GM19025 (cell line): Measurements from ENCODE around the gene RINL.
"Not testable (repeated sequence)": the region's sequence is repeated elsewhere in the genome, so short reads cannot be mapped to it uniquely, and the experiment has no call there.

Experiments used
- ATAC-seq: cut with Tn5 transposase; IDR thresholded peaks from one replicate; pipeline ENCODE4 v1.9.1; 2021; ENCODE audit warnings: mild to moderate bottlenecking, low read depth, moderate library complexity; ENCODE audit not compliant: unreplicated experiment

RINL gene

DNA sequence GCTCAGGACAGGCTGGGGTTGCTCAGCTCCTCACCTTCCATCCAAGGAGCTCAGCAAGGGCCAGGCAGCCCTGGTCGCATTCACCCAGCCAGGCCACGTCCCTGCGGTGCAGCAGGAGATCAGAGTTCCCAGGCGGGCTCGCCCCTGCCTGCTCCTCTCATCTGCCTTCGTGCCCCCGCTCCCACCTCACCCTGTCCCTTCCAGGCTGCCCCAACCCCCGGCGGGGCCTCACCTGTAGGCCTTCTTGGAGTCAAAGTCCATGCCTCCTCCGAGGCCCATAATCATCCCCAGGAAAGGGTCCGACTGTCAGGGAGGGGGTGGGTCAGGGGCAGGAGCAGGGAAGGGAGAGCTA lies 1.3 kb upstream of the RINL start:
- no peak for ATAC-seq

DNA sequence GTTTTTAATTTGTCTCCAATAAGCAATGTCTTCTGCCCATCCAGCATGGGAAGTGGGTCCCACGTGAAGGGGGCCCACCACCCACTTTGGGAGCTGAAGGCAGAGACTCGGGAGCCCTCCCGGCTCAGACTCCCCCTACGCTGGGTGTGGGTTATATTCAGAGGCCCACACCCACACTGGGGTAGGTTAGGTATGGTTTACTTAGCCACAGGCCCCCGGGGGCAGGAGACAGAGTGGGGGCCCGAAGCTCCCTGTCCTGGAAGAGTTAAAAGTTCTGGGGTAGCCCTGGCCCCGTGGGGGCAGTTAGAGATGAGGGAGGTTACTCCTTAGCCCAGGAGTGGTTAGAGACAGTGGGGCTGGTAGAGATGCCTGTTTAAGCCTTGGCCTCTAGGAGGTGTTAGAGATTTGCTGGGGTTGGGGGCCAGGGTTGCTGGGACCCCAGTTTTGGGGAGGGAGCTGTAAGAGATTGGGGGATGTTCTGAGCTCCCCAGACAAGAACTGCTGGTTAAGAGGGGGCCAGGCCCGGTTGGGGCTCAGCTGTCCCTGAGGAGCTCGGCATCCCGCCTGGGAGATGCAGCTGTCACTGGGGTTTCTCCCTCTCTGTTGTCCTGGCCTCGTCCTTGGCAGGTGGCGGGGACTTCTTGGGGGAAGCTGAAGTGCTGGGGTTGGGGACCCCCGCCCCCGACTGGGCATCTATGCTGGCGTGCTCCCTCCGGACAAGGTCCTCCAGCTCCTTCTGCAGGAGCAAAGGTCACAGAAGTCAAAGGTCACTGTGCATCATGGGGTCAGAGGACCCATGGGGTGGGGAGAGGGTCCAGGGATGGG lies 712 bp upstream of the RINL start:
- ATAC-seq, result no peak

DNA sequence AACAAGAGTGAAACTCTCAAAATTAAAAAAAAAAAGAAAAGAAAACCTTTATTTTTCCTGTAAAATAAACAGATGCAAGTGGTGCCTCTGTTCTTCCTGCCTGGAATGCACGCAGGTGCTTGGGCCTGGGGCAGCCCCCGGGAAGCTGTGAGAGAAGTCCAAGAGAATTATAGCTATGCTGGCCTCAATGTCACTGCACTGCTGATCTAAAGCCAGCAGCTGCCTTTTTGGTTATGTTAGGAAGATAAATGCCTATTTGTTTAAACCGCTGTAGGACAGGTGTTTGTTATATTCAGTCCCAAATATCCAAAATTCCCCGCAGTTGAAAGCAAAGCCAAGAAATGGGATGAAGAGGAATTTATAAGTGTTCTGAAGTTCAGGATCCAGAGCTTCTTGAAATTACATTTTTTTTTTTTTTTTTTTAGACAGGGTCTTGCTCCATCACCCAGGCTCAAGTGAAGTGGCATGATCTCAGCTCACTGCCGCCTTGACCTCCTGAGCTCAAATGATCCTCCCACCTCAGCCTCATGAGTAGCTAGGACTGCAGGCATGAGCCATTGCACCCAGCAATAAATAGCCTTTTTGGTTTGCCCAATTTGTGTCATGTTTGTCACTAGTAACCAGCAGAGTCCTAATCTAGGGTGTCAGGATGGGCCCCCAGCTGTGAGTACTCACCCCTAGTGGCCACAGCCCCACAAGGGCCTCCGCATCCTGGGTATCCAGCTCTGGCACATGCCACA lies 2.2 kb downstream of the RINL start:
- ATAC-seq, result no peak

DNA sequence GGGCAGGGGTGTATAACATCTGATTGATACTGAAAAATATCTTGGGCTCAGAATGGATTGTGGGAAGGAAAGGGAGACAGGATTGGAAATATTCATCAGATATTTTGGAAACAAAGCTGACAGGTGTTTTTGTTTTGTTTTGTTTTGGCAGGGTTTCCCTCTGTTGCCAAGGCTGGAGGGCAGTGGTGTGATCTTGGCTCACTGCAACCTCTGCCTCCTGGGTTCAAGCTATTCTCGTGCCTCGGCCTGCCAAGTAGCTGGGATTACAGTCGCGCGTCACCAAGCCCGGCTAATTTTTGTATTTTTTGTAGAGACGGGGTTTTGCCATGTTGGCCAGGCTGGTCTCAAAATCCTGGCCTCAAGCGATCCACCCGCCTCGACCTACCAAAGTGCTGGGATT lies 4.7 kb downstream of the RINL start:
- not testable (repeated sequence) for ATAC-seq

DNA sequence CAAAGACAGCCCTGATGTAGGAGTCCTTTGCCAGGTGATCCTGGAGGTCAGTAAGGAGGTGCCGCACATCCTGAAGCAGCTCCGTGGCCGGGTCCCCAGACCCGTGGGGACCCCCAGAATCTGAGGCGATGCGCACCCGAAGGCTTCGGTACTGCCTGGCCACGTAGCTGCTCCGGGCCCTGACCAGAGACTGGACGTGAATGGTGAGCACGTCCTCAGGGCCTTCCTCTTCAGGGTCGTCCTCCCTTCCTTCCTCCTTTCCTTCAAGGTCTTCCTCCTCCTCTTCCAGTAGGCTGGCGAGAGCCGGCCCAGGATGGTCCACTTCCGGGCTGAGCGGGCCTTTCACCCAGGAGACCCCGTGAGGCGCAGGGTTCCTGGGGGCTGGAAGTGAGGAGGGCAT lies 7.5 kb downstream of the RINL start:
- ATAC-seq, result no peak

DNA sequence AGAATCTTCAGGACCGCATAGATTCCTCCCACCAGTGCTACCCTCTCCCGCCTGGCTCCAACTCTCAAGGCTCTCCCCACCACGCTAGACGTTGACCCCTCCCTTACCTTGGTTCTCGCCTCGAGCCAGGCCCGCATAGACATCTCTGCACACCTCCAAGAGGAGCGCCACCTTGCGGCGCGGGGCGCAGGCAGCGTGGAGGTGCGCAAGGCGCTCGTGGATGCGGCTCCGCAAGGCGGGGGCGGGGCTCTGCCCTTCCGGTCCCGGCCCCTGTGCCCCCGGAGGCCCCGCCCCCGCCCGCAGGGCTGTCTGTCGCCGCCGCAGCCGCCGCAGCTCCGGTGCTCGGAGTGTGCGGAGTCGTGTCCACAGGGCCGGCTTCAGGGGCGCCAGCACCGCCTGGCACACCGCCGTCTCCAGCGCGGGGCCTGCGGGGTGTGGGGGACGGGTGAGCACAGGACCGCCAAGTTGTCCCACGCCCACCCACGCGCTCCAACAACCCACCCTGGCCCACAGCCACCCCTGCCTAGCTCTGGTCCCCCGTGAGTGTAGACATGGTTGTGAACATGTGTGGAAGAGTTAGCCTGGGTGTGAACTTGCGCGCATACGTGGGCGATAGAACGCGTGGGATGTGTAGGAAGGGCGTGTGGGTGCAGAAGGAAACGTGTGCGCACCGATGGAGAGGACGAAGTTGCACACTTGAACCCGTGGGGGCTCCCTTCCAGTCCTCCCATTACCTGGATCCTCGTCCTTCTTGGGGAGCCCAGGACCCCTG lies 8.1 kb downstream of the RINL start:
- peak; percentile 72 for ATAC-seq

DNA sequence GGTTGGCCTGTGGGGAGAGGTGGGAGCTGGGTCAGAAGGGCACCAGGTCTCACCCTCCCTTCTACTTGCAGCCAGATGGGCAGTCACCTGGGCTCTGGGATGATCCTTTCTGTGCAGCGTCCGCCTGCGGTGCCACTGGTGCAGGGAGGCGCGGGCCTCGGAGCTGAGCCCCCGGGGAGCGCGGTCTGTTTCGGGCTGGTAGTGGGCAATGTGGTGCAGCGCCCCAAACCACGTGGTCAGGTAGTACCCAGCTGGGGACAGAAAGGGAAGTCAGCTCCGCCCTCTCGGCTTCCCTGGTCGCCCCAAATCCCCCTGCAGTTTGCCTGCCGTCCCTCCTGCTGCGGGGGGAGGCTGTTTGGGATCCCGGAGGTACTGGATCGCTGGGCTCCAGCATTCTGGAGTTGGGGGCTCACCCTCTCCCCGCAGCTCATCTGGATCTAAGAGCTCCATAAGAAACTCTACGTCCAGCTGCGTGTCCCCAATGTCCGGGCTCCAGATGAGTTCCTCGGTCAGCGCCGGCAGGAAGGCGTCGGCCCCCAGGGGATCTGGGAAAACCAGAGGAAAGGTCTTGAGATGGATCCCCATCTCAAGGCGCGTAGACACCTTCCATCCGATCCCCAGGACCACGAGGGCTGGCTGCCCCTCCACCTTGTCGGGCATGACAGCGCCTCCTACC lies 8.8 kb downstream of the RINL start:
- ATAC-seq, result no peak

DNA sequence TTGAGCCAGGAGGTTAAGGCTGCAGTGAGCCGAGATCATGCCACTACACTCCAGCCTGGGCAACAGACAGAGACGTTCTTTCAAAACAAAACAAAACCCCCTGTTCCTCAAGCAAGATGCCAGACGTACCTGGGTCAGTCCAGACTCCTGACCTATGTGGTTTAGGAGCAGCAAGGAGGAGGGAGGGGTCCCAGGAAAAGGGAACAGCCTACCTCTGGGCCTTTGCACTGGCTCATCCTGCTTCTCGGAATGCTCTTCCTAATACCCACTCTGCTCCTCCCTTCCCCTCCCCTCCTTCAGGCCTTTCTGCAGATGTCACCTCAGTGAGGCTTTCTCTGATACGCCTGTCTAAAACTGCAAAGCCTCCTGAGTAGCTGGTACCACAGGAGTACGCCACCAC lies 9.5 kb downstream of the RINL start:
- ATAC-seq, result no peak

DNA sequence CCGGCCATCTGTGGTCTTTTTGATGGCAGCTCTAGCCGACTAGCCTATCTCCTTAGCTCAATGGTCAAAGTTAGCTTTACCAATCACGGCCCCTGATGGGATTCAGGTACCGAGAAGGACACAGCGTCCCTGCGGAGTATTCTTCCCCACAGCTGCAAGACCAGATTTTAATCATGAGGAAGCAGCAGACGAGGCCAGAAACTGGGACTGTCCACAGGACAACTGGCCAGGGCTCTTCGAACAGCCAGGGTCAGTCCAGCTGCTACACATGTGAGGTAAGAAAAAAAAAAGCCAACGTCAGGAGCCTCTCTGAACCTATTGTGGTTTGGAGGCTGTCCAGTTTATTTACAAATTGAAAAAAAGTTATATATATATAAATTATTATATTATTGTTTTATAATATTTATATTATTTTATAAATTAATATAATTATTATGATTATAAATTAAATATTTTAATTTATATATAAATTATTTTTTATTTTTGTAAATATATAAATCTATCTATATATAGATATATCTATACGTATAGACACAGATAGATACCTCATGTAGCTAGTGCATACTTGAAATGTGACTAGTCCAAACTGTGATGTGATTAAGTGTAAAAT lies 10.8 kb downstream of the RINL start:
- no peak for ATAC-seq

DNA sequence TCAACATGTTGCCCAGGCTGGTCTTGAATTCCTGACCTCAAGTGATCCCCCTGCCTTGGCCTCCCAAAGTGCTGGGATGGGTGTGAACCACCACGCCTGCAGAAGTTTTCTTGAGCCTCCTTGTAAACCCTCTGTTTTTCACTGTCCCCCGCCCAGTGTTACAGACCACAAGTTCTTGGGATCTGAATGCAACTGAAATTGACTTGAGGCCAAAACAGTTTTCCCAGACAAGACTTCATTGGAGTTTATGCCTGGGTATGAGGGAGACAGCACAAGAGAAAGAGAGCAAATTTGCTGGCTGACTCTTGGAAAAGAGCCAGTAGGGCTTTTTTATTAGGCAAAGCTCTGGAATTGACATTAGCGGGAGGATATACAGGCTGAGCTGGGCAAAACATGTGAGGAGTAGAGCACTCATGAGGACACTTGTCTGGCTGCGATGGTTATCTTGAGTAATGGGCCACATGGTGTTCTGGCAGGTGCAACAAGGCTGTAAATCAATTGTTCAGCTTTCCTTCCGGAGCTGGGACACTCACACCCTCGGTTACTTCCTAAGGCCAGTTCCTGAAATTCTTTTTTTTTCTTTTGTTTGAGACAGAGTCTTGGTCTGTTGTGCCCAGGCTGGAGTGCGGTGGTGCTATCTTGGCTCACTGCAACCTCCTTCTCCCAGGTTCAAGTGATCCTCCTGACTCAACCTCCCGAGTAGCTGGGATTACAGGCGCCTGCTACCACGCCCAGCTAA lies 15.6 kb downstream of the RINL start:
- no peak for ATAC-seq

DNA sequence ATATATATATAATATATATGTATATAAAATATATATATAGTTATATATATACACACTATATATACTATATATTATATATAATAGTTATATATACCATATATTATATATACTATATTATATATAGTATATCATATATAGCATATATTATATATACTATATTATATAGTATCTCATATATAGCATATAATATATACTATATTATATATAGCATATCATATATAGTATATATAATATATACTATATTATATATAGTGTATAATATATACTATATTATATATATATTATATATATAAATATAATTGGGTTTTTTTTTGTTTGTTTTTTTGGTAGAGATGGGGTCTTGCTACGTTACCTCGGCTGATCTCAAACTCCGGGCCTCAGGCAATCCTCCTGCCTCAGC lies 16.7 kb downstream of the RINL start:
- ATAC-seq, result no peak

DNA sequence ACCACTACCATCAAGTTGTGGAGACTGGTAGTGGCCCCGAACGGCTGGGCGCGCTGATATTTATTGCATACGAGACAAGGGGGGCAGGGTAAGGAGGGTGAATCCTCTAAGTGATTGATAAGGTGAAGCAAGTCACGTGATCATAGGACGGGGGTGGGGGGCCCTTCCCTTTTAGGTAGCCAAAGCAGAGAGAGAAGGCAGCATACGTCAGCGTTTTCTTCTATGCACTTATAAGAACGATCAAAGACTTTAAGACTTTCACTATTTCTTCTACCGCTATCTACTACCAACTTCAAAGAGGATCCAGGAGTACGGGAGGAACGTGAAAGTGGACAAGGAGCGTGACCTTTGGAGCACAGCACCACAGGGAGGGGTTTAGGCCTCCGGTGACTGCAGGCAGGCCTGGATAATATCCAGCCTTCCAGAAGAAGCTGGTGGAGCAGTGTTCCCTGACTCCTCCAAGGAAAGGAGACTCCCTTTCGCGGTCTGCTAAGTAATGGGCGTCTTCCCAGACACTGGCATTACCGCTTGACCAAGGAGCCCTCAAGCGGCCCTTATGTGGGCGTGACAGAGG lies 18.4 kb downstream of the RINL start:
- not testable (repeated sequence) for ATAC-seq

DNA sequence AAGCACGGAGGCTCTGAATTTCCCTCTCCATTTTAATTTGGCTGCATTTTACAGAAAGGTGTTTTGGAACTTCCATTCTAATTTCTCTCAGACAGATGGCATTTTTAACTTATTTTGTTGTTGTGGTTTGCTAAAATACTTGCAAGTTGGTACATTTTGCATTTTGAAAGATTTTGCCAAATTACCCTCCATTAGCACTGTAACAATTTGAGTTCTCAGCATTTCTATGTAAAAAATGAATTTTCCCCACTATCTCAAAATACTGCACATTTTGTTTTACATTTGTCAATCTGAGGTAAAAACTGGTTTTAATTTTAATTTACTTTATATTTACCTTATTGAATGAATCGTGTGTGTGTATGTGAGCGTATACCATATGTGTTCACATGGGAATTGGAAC lies 21.3 kb downstream of the RINL start:
- ATAC-seq, result no peak

DNA sequence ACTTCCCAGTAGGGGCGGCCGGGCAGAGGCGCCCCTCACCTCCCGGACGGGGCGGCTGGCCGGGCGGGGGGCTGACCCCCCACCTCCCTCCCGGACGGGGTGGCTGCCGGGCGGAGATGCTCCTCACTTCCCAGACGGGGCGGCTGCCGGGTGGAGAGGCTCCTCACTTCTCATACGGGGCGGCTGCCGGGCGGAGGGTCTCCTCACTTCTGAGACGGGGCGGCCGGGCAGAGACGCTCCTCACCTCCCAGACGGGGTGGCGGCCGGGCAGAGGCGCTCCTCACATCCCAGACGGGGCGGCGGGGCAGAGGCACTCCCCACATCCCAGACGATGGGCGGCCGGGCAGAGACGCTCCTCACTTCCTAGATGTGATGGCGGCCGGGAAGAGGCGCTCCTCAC lies 22.3 kb downstream of the RINL start:
- ATAC-seq, result not testable (repeated sequence)

DNA sequence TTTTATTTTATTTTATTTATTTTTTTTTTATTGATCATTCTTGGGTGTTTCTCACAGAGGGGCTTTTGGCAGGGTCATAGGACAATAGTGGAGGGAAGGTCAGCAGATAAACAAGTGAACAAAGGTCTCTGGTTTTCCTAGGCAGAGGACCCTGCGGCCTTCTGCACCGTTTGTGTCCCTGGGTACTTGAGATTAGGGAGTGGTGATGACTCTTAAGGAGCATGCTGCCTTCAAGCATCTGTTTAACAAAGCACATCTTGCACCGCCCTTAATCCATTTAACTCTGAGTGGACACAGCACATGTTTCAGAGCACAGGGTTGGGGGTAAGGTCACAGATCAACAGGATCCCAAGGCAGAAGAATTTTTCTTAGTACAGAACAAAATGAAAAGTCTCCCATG lies 23.1 kb downstream of the RINL start:
- not testable (repeated sequence) for ATAC-seq

DNA sequence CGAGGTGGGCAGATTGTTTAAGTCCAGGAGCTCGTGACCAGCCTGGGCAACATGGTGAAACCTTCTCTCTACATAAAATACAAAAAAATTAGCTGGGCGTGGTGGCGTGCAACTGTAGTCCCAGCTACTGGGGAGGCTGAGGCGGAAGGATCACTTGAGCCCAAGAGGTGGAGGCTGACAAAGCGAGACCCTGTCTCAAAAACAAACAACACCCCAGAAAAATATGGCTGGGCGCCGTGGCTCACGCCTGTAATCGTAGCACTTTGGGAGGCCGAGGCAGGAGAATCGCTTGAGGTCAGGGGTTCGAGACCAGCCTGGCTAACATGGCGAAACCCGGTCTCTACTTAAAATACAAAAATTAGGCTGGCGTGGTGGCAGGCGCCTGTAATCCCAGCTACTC lies 24.9 kb downstream of the RINL start:
- no peak for ATAC-seq

DNA sequence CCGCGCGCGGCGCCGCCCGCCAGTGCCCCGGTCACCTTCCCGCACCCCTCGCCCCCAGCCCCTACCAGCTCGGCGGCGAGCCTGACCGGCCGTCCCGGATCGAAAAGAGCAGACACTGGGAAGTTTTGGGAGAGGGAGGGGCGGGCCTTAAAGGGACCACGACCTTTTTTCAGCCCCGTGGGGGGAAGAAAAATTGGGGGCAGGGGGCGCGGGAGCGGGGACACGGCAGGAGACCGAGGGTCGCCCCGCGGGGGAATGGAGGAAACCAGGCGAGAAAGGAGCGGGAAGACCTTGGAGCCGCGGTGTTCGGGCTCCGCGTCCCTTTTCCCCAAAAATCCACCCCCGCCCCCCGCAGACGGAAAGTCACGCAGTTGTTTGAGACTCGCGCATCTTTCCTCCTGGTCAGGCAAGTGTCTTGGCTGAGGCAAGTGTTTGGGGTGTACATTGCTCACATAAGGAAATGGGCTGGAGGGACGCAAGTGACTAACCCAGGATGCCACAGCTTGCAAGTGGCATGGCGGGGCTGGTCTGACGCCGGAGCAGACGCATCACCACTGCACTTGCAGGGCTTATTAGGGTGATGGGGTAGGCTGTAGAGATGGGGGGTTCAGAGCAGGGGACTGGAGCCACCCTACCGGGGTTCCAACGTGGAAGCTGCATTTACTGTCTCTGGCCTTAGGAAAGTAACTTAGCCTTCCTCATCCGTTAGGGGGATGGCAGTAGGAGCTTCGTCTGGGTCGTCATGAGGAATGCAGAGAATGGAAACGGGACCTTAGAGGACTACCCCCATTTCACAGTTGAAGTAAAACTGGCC lies 25.6 kb downstream of the RINL start:
- ATAC-seq, result no peak

DNA sequence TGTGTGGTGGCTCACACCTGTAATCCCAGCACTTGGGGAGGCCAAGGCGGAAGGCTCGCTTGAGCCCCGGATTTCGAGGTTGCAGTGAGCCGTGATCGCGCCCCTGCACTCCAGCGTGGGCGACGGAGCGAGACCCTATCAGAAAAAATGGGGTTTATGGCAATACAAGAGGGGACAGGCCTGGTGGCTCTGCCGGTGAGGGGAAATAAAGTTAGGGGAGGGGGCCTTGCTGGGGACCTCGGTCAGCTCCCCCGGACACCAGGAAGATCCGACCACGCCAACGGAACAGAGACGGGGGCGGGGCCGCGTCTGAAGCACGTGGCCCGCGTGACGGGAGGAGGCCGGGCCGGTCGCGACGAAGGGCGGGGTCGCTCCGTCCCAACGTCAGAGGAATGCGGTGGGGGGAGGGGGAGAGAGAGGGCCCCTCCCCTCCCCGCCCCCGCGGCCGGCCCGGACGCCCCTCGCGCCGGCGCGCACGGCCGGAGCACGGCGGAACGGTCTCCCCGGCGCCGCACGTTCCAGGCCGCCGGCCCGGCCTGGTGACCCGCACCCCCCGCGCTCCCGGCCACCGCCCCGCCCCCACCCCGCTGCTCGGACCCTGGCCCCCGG lies 26.3 kb downstream of the RINL start:
- peak; percentile 15 for ATAC-seq
